Cardiac fibroblast (primary cell): ENCODE measurements around the gene MPP3.

ENCODE experiments used
- DNase-seq, 2 donors: peaks; one replicate each; pipeline versions ENCODE4 v3.0.0 to v3.0.0-alpha.2; 2010; ENCODE audit warnings: low read depth in 2 of 2
- H3K4me3 ChIP-seq, 2 donors: replicated peaks in 1 of 2; 1 replicate in 1 of 2; 2 replicates in 1 of 2; pipeline ENCODE4 v1.5.1; 2011; ENCODE audit warnings: low read depth in 2 of 2, low read length in 2 of 2, mild to moderate bottlenecking in 2 of 2, moderate library complexity in 1 of 2
- TF ChIP-seq, protein P1 (sequence below): IDR thresholded peaks from one replicate; pipeline ENCODE4 v1.5.1; 2011; ENCODE audit warnings: low read depth, mild to moderate bottlenecking, low read length, inconsistent platforms

MPP3 gene

DNA sequence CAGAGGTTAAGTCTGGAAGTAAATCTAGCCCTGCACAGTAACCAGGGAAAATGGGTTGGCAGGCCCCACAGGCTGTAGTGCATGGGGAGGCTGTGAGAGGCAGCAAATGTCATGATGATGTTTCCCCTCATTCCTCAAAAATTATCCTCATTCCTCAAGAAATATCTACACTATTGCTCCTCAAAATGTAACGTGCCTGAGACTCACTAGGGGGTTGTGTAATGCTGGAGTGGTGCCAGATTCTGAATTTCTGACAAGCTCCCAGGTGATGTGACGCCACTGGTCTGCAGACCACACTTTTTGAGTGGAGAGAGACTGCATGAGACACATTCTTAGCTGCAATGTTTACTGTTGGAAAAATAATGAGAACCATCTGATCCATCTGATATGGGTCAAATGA lies 1.2 kb upstream of the MPP3 start:
- TF ChIP-seq, protein P1, sequence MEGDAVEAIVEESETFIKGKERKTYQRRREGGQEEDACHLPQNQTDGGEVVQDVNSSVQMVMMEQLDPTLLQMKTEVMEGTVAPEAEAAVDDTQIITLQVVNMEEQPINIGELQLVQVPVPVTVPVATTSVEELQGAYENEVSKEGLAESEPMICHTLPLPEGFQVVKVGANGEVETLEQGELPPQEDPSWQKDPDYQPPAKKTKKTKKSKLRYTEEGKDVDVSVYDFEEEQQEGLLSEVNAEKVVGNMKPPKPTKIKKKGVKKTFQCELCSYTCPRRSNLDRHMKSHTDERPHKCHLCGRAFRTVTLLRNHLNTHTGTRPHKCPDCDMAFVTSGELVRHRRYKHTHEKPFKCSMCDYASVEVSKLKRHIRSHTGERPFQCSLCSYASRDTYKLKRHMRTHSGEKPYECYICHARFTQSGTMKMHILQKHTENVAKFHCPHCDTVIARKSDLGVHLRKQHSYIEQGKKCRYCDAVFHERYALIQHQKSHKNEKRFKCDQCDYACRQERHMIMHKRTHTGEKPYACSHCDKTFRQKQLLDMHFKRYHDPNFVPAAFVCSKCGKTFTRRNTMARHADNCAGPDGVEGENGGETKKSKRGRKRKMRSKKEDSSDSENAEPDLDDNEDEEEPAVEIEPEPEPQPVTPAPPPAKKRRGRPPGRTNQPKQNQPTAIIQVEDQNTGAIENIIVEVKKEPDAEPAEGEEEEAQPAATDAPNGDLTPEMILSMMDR: no peak
- DNase-seq: peak; percentile 67 to 70
- H3K4me3 ChIP-seq: no peak overlapping the region

DNA sequence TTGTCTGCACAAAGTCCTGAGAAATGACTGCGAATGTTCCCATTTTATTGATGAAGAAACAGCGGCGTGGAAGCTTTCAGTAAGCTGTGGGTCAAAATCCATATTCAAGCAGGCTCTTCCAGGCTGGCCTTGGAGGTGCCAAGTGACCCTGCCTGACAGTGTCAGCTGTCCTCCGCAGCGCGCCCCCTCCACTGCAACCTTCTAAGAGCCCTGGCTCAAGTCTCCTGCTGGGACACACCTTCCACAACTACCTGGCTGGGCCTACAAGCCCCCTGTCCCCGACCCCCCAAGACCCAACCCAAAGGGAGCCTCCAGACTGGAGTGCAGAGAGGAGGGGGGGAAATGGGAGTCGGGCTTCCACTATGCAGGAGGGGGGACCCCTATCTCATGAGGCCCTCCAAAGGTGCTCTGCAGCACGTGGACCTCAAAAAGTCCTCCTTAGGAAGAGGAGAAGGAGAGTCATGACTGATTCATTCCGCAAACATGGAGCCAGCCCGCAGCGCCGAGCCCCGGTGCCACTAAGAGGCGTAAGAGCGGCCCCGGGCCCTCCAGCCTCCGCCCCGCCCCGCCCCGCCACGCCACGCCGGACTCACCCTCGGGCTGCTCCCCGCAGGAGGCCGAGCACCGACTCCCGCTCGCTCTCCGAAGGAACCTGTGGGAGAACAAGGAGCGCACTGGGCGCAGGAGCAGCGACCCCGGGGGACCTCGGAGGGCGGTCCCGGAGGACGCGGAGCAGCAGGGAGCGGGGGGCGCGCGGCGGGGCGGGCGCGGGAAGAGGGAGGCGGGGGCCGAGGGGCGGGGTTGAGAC lies 574 bp downstream of the MPP3 start:
- DNase-seq: peak; percentile 55 to 74
- TF ChIP-seq, protein P1: no peak
- H3K4me3 ChIP-seq: peak overlapping the region; percentile 50 to 68

DNA sequence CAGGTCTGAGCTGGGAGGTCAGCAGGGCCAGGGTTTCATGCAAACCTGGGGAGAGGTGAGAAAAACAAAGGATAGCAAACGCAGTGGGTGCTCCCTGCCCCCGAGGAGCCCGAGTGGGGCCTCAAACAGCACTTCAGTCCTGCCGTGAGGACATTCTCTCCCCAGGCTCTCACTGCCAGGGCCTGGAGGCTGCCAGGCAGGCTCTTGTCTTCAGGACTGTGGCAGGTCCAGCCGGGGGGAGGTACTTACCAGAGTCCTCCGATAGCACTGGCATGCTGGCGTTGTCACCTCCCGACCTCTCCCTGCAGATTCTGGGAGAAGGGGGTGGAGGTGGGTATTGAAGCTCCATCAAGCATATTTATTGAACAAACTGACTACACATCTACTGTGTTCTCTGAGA lies 1.3 kb downstream of the MPP3 start:
- TF ChIP-seq, protein P1: no peak
- no peak overlapping the region for H3K4me3 ChIP-seq
- no peak for DNase-seq

DNA sequence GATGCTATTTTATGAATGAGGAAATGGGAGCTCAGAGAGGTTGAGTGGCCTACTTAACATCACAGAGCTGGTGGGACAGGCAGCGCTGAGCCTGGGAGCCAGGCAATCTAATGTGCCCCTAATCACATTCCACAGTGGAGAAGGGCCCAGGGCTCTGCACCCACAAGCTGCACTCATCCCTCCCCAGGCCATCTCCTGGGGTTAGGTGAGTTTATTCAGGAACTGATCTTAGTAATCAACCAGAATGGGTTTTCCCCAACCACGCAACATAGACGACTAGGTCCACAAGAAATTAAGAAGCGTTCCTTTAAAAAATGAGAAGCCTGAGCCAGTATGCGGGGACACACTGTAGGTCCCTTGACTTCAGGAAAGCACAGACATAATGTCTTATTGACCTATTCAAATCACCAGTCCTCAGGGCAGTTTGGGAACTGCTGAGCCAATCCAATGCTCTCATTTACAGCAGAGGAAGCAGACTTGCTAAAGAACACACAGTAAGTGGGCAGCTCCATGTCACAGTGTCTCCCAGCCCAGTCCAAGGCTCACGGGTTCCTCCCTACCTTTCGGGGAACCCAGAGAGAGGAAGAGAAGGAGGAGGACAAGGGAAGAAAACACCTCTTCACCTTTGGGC lies 2.3 kb downstream of the MPP3 start:
- DNase-seq: no peak
- no peak overlapping the region for H3K4me3 ChIP-seq

DNA sequence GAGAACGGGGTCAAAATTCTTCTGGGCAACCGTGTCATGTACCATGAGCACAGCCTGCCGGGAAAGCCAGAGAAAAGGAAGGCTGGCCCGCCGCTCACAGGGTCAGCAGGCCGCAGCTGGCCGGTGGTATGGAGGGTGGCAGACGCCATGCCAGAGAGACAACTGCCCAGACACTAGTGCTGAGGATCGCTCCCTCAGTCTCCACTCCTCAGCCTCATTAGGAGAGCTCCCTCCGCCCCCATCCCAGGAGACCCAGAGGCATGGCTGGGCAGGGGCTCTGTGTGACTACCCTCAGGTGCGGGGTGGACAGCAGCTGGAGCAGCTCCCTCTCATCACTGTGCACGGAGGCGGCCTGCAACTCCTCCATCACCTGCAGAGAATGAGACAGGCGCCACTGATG lies 3.2 kb downstream of the MPP3 start:
- TF ChIP-seq, protein P1: no peak
- no peak for DNase-seq
- H3K4me3 ChIP-seq: no peak overlapping the region

More for the DNA sequence above, 2.3 kb downstream of the MPP3 start:
- TF ChIP-seq, protein P1: no peak

DNA sequence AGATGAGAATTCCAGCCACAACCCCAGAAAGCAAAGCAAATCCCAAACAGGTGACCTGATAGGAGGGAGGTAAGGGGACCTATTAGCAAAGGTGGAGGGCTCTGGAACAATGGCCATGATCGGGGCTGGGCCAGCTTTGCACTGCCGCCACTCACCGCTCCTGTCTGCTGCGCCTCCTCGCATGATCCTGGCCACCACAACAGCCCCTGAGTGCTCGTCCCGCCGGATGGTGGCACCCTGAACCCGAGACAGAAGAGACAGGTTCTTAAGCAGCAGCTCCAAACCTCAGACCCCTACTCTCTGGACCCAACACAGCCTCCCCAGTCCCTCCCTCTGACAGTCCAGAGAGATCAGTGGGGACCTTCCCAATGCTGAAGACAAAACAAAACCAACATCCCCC lies 5.3 kb downstream of the MPP3 start:
- TF ChIP-seq, protein P1: no peak
- H3K4me3 ChIP-seq: no peak overlapping the region
- no peak for DNase-seq
